Neutrophil (primary cell): Measurements from ENCODE around the gene CNTNAP2.

Source experiments
- H3K27ac ChIP-seq: fragments of 200-600 bp; sonication (generic); 2 replicates; pipeline ENCODE4 v1.5.1; 2016; ENCODE audit warnings: mild to moderate bottlenecking, moderate library complexity
- H3K27me3 ChIP-seq: fragments of 200-600 bp; sonication (generic); 2 replicates; pipeline ENCODE4 v1.6.0; 2016; ENCODE audit warnings: mild to moderate bottlenecking
- H3K36me3 ChIP-seq: fragments of 200-600 bp; sonication (generic); 2 replicates; pipeline ENCODE4 v1.5.1; 2017
- H3K4me1 ChIP-seq, 2 experiments: fragments of 200-600 bp in 1 of 2; sonication (generic) in 1 of 2; 1 replicate in 1 of 2; 2 replicates in 1 of 2; pipeline versions ENCODE4 v1.5.1 to v1.6.1; 2013 to 2016; ENCODE audit warnings: low read depth in 1 of 2, low read length in 1 of 2, mild to moderate bottlenecking in 1 of 2, moderate library complexity in 1 of 2; ENCODE audit not compliant: control insufficient read depth in 1 of 2, insufficient read depth in 1 of 2
- H3K4me3 ChIP-seq, 2 experiments: fragments of 200-600 bp in 1 of 2; sonication (generic) in 1 of 2; 1 replicate in 1 of 2; 2 replicates in 1 of 2; pipeline ENCODE4 v1.5.1; 2013 to 2016; ENCODE audit warnings: low read depth in 1 of 2, low read length in 1 of 2, mild to moderate bottlenecking in 1 of 2, moderate library complexity in 1 of 2
- H3K9me3 ChIP-seq: fragments of 200-600 bp; sonication (generic); 2 replicates; pipeline ENCODE4 v1.5.1; 2016
- CTCF ChIP-seq: fragments of 200-600 bp; sonication (generic); IDR thresholded peaks from 2 replicates; pipeline ENCODE4 v1.5.1; 2016; ENCODE audit warnings: antibody characterized with exemption

CNTNAP2 gene

GRCh38 chr7:148270576-148270975, 2154.0 kb downstream of the CNTNAP2 start:
- no peaks in the 10 kb centered on the region for H3K27me3 ChIP-seq
- no peaks in the 10 kb centered on the region for H3K36me3 ChIP-seq
- no peaks in the 10 kb centered on the region for H3K4me1 ChIP-seq
- H3K27ac ChIP-seq, result no peak overlapping the region
- H3K9me3 ChIP-seq, result no peaks in the 10 kb centered on the region
- H3K4me3 ChIP-seq, result no peak overlapping the region
- TF ChIP-seq CTCF, result no peak

- Histone ChIP-seq H3K27ac (no peak overlapping the region), H3K9me3 (no peaks in the 10 kb centered on the region), H3K4me3 (no peak overlapping the region), H3K27me3 (no peaks in the 10 kb centered on the region), H3K36me3 (no peaks in the 10 kb centered on the region), H3K4me1 (no peaks in the 10 kb centered on the region)
- no peak for TF ChIP-seq CTCF
These were observed 2157.5 kb downstream of the CNTNAP2 start for GRCh38 chr7:148274118-148274517.

GRCh38 chr7:148275359-148275890, 2158.8 kb downstream of the CNTNAP2 start:
- H3K27ac ChIP-seq, result no peak overlapping the region
- H3K4me3 ChIP-seq, result no peak overlapping the region
- H3K27me3 ChIP-seq, result no peaks in the 10 kb centered on the region
- no peak for TF ChIP-seq CTCF
- no peaks in the 10 kb centered on the region for H3K9me3 ChIP-seq
- H3K36me3 ChIP-seq, result no peaks in the 10 kb centered on the region
- H3K4me1 ChIP-seq, result no peaks in the 10 kb centered on the region

GRCh38 chr7:148276314-148277041, 2159.9 kb downstream of the CNTNAP2 start:
- Histone ChIP-seq H3K36me3 (no peaks in the 10 kb centered on the region), H3K27ac (no peak overlapping the region), H3K9me3 (no peaks in the 10 kb centered on the region), H3K4me3 (no peak overlapping the region), H3K4me1 (no peaks in the 10 kb centered on the region), H3K27me3 (no peaks in the 10 kb centered on the region)
- TF ChIP-seq CTCF, result no peak

GRCh38 chr7:148277042-148277660, 2160.6 kb downstream of the CNTNAP2 start:
- no peaks in the 10 kb centered on the region for H3K36me3 ChIP-seq
- H3K4me1 ChIP-seq, result no peaks in the 10 kb centered on the region
- no peak overlapping the region for H3K4me3 ChIP-seq
- no peaks in the 10 kb centered on the region for H3K9me3 ChIP-seq
- no peak overlapping the region for H3K27ac ChIP-seq
- no peaks in the 10 kb centered on the region for H3K27me3 ChIP-seq
- no peak for TF ChIP-seq CTCF
